ENCODE data around the gene FNDC8. TPM values are rescaled to one million over a fixed set of nuclear protein-coding genes. Genes with fewer than 3 reads are reported as not detected.

The FNDC8 gene
- total RNA-seq, 1 experiment from 2014 or later = not detected

- TF ChIP-seq PRDM15 (CRISPR knock-in tag; IDR thresholded peaks at IDR 0.05) = no peak
- no peak for TF ChIP-seq CREB1 (CRISPR knock-in tag; IDR thresholded peaks at IDR 0.05)
- no peak for TF ChIP-seq ESRRA (CRISPR knock-in tag; IDR thresholded peaks at IDR 0.05; ENCODE audit: borderline replicate concordance)
Observed at GRCh38 chr17:35080536-35080935, 40.9 kb upstream of the FNDC8 start (continued).

- Mint-ChIP-seq H3K36me3 (no peaks in the 10 kb centered on the region), H3K9me3 (no peaks in the 10 kb centered on the region), H3K4me3 (no peak overlapping the region), H3K27ac (no peak overlapping the region; the same call in 1 of the 2 replicates), H3K4me1 (peaks cover 59% of the 10 kb centered on the region), H3K27me3 (ENCODE audit: low read depth) (no peaks in the 10 kb centered on the region)
- POLR2A ChIA-PET = interaction anchor here (0.6 kb wide), 1 partner anchor 18 kb away, joined by 5 read pairs; no protein-coding TSS in a partner anchor
- TF ChIP-seq, protein P1, sequence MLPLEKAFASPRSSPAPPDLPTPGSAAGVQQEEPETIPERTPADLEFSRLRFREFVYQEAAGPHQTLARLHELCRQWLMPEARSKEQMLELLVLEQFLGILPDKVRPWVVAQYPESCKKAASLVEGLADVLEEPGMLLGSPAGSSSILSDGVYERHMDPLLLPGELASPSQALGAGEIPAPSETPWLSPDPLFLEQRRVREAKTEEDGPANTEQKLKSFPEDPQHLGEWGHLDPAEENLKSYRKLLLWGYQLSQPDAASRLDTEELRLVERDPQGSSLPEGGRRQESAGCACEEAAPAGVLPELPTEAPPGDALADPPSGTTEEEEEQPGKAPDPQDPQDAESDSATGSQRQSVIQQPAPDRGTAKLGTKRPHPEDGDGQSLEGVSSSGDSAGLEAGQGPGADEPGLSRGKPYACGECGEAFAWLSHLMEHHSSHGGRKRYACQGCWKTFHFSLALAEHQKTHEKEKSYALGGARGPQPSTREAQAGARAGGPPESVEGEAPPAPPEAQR (CRISPR knock-in tag; IDR thresholded peaks at IDR 0.05) = no peak
- TF ChIP-seq, protein P2, sequence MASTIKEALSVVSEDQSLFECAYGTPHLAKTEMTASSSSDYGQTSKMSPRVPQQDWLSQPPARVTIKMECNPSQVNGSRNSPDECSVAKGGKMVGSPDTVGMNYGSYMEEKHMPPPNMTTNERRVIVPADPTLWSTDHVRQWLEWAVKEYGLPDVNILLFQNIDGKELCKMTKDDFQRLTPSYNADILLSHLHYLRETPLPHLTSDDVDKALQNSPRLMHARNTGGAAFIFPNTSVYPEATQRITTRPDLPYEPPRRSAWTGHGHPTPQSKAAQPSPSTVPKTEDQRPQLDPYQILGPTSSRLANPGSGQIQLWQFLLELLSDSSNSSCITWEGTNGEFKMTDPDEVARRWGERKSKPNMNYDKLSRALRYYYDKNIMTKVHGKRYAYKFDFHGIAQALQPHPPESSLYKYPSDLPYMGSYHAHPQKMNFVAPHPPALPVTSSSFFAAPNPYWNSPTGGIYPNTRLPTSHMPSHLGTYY (CRISPR knock-in tag; IDR thresholded peaks at IDR 0.05) = no peak
- no peak for TF ChIP-seq JAZF1 (CRISPR knock-in tag; IDR thresholded peaks at IDR 0.05)
- TF ChIP-seq TP53 (CRISPR knock-in tag; IDR thresholded peaks at IDR 0.05) = no peak
- TF ChIP-seq ARID4B (CRISPR knock-in tag; IDR thresholded peaks at IDR 0.05; ENCODE audit: borderline replicate concordance) = no peak
- TF ChIP-seq ATF2 (CRISPR knock-in tag; IDR thresholded peaks at IDR 0.05; ENCODE audit: borderline replicate concordance, low read depth) = no peak
- TF ChIP-seq KAT7 (CRISPR knock-in tag; IDR thresholded peaks at IDR 0.05; ENCODE audit: borderline replicate concordance) = no peak
- no peak for TF ChIP-seq ATF6 (CRISPR knock-in tag; IDR thresholded peaks at IDR 0.05)
- TF ChIP-seq SMAD3 (CRISPR knock-in tag; IDR thresholded peaks at IDR 0.05; ENCODE audit: borderline replicate concordance) = no peak
- no peak for DNase-seq (ENCODE audit: low spot score)
- no peak for ATAC-seq
- CTCF ChIA-PET = interaction anchor here (0.6 to 2.2 kb wide), 3 partner anchors 8 to 64 kb away, joined by 3 to 7 read pairs (median 4); no protein-coding TSS in a partner anchor
Observed at GRCh38 chr17:35081638-35082037, 39.8 kb upstream of the FNDC8 start.
